Measurements from ENCODE around the gene TMEM40.

TMEM40 gene

GRCh38 chr3:12773710-12774086, 14.6 kb upstream of the TMEM40 start:
- TF ChIP-seq, protein P1, sequence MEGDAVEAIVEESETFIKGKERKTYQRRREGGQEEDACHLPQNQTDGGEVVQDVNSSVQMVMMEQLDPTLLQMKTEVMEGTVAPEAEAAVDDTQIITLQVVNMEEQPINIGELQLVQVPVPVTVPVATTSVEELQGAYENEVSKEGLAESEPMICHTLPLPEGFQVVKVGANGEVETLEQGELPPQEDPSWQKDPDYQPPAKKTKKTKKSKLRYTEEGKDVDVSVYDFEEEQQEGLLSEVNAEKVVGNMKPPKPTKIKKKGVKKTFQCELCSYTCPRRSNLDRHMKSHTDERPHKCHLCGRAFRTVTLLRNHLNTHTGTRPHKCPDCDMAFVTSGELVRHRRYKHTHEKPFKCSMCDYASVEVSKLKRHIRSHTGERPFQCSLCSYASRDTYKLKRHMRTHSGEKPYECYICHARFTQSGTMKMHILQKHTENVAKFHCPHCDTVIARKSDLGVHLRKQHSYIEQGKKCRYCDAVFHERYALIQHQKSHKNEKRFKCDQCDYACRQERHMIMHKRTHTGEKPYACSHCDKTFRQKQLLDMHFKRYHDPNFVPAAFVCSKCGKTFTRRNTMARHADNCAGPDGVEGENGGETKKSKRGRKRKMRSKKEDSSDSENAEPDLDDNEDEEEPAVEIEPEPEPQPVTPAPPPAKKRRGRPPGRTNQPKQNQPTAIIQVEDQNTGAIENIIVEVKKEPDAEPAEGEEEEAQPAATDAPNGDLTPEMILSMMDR (IDR thresholded peaks at IDR 0.05; ENCODE audit: borderline replicate concordance, extremely low read depth, low read length, poor library complexity, severe bottlenecking), result no peak
- no peak for TF ChIP-seq EZH2 (IDR thresholded peaks at IDR 0.05; ENCODE audit: borderline replicate concordance, low read depth, low read length, severe bottlenecking)
- Histone ChIP-seq H3K4me1 (ENCODE audit: insufficient read depth, low read length) (no peaks in the 10 kb centered on the region), H3K4me2 (ENCODE audit: insufficient read depth, low read length) (no peak overlapping the region), H3K9me3 (ENCODE audit: insufficient read depth, low read length, severe bottlenecking) (no peaks in the 10 kb centered on the region), H3K27ac (ENCODE audit: low read length) (no peak overlapping the region), H3K4me3 (ENCODE audit: low read depth in 1 of 2, low read length in 2 of 2) (no peak overlapping the region), H3K27me3 (ENCODE audit: insufficient read depth, low read length, poor library complexity) (peaks cover 9% of the 10 kb centered on the region), H3K9ac (ENCODE audit: low read depth, low read length) (no peak overlapping the region), H3K36me3 (ENCODE audit: insufficient read depth, low read length) (no peaks in the 10 kb centered on the region), H3K79me2 (ENCODE audit: insufficient read depth, low read length) (no peaks in the 10 kb centered on the region), H2AFZ (ENCODE audit: low read depth, low read length) (no peak overlapping the region), H4K20me1 (ENCODE audit: insufficient read depth, low read length) (no peaks in the 10 kb centered on the region)
- no peak for DNase-seq
- ATAC-seq (ENCODE audit: insufficient read depth, low read depth), result no peak

GRCh38 chr3:12773030-12773709, 14.1 kb upstream of the TMEM40 start:
- DNase-seq (no peak), ATAC-seq (ENCODE audit: insufficient read depth, low read depth) (no peak)
- Histone ChIP-seq H3K4me2 (ENCODE audit: insufficient read depth, low read length) (no peak overlapping the region), H3K9me3 (ENCODE audit: insufficient read depth, low read length, severe bottlenecking) (no peaks in the 10 kb centered on the region), H3K27ac (ENCODE audit: low read length) (no peak overlapping the region), H3K4me3 (ENCODE audit: low read depth in 1 of 2, low read length in 2 of 2) (no peak overlapping the region), H3K27me3 (ENCODE audit: insufficient read depth, low read length, poor library complexity) (peaks cover 9% of the 10 kb centered on the region), H3K4me1 (ENCODE audit: insufficient read depth, low read length) (no peaks in the 10 kb centered on the region), H4K20me1 (ENCODE audit: insufficient read depth, low read length) (no peaks in the 10 kb centered on the region), H2AFZ (ENCODE audit: low read depth, low read length) (no peak overlapping the region), H3K79me2 (ENCODE audit: insufficient read depth, low read length) (no peaks in the 10 kb centered on the region), H3K9ac (ENCODE audit: low read depth, low read length) (no peak overlapping the region), H3K36me3 (ENCODE audit: insufficient read depth, low read length) (no peaks in the 10 kb centered on the region)
- TF ChIP-seq, protein P1 (IDR thresholded peaks at IDR 0.05; ENCODE audit: borderline replicate concordance, extremely low read depth, low read length, poor library complexity, severe bottlenecking), result no peak
- TF ChIP-seq EZH2 (IDR thresholded peaks at IDR 0.05; ENCODE audit: borderline replicate concordance, low read depth, low read length, severe bottlenecking), result no peak

DNA sequence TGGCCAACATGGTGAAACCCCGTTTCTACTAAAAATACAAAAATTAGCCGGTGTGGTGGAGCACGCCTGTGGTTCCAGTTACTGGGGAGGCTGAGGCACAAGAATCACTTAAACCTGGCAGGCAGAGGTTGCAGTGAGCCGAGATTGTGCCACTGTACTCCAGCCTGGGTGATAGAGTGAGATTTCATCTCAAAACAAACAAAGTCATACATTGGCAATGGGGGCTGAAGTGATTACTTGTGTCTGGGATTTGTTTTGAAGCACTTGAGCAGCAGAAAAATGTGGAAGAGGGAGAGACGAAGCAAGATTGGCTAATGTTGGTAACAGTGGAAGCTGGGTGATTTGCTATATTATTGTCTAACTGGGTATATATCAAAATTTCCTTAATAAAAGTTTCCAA, 13.4 kb upstream of the TMEM40 start:
- H3K27ac ChIP-seq (ENCODE audit: low read length), result no peak overlapping the region
- H3K4me3 ChIP-seq (ENCODE audit: low read depth in 1 of 2, low read length in 2 of 2), result no peak overlapping the region
- TF ChIP-seq, protein P1 (IDR thresholded peaks at IDR 0.05; ENCODE audit: borderline replicate concordance, extremely low read depth, low read length, poor library complexity, severe bottlenecking), result no peak
- no peak for TF ChIP-seq EZH2 (IDR thresholded peaks at IDR 0.05; ENCODE audit: borderline replicate concordance, low read depth, low read length, severe bottlenecking)
- no peak for ATAC-seq (ENCODE audit: insufficient read depth, low read depth)
- no peaks in the 10 kb centered on the region for H3K79me2 ChIP-seq (ENCODE audit: insufficient read depth, low read length)
- H3K9me3 ChIP-seq (ENCODE audit: insufficient read depth, low read length, severe bottlenecking), result no peaks in the 10 kb centered on the region
- H4K20me1 ChIP-seq (ENCODE audit: insufficient read depth, low read length), result no peaks in the 10 kb centered on the region
- no peak overlapping the region for H3K4me2 ChIP-seq (ENCODE audit: insufficient read depth, low read length)
- peaks cover 9% of the 10 kb centered on the region for H3K27me3 ChIP-seq (ENCODE audit: insufficient read depth, low read length, poor library complexity)
- no peak overlapping the region for H3K9ac ChIP-seq (ENCODE audit: low read depth, low read length)
- no peaks in the 10 kb centered on the region for H3K36me3 ChIP-seq (ENCODE audit: insufficient read depth, low read length)
- H3K4me1 ChIP-seq (ENCODE audit: insufficient read depth, low read length), result no peaks in the 10 kb centered on the region
- no peak overlapping the region for H2AFZ ChIP-seq (ENCODE audit: low read depth, low read length)
- DNase-seq, result no peak
